VCaP (cell line): ENCODE data around the gene INSYN1.

Experiments used
- H3K27ac ChIP-seq: fragments of 450-650 bp; 2 replicates; pipeline ENCODE4 v1.5.1; 2017
- TF ChIP-seq, protein P1 (sequence below): fragments of 450-650 bp; conservative IDR thresholded peaks from 2 replicates; pipeline ENCODE4 v1.5.1; 2017; ENCODE audit warnings: mild to moderate bottlenecking, moderate library complexity

Gene INSYN1

DNA sequence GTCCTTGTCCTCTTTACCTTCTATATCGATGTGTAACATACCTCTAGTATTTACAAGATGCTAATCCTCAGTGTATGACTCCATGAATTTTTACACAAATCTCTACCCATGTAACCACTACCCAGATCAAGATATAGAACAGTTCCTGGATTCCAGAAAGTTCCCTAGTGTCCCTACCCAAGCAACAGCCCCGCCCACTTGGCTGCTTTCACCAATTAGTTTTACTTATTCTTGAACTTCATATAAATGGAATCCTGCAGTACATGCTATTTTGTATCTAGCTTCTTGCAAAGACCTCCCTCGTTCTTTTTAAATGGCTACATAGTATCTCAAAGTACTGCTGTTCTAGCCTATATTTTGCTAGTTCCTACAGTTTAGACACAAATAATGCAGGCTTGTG lies 35.9 kb downstream of the INSYN1 start:
- TF ChIP-seq, protein P1, sequence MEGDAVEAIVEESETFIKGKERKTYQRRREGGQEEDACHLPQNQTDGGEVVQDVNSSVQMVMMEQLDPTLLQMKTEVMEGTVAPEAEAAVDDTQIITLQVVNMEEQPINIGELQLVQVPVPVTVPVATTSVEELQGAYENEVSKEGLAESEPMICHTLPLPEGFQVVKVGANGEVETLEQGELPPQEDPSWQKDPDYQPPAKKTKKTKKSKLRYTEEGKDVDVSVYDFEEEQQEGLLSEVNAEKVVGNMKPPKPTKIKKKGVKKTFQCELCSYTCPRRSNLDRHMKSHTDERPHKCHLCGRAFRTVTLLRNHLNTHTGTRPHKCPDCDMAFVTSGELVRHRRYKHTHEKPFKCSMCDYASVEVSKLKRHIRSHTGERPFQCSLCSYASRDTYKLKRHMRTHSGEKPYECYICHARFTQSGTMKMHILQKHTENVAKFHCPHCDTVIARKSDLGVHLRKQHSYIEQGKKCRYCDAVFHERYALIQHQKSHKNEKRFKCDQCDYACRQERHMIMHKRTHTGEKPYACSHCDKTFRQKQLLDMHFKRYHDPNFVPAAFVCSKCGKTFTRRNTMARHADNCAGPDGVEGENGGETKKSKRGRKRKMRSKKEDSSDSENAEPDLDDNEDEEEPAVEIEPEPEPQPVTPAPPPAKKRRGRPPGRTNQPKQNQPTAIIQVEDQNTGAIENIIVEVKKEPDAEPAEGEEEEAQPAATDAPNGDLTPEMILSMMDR = no peak

DNA sequence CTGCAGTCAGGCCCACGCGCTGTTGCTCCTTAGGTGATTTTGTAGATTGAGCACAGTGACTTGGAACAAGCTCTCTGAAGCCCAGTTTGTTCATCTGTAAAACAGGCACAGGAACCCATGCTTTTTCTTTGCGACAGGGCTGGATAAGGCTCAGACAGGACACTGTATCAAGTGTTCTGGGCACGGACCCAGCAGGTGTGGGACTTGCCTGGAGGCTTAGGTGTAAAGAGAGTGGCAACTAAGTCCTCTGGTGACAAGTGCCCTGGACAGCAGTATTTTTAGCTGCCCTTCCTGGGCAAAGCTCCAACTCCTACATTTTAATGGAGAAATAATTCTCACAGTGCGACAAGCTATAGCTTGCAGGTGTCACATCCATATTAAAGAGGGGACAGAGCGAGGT lies 36.7 kb downstream of the INSYN1 start:
- peak overlapping the region; percentile 39 for H3K27ac ChIP-seq
- TF ChIP-seq, protein P1 = no peak

More for the DNA sequence above, 35.9 kb downstream of the INSYN1 start:
- H3K27ac ChIP-seq = peak overlapping the region; percentile 39; the same call in 1 of the 2 replicates

DNA sequence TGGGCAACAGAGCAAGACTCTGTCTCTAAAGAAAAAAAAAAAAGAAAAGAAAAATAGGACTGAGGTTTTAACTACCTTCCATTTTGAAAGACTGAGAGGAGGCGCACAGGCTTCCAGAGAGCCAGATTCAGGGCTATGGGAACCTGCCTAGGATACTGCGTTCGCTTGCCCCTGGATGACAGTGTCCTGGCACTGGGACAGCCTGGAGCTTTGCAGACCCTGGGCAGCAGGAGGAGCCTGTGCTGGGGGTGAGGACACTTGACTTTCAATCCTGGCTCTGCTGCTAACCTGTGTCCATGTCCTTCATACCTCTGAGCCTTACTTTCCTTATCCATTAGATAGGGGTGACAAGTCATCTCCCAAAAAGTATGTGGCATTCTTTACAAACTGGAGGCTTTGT lies 37.7 kb downstream of the INSYN1 start:
- TF ChIP-seq, protein P1 = no peak
- peak overlapping the region; percentile 39 for H3K27ac ChIP-seq

DNA sequence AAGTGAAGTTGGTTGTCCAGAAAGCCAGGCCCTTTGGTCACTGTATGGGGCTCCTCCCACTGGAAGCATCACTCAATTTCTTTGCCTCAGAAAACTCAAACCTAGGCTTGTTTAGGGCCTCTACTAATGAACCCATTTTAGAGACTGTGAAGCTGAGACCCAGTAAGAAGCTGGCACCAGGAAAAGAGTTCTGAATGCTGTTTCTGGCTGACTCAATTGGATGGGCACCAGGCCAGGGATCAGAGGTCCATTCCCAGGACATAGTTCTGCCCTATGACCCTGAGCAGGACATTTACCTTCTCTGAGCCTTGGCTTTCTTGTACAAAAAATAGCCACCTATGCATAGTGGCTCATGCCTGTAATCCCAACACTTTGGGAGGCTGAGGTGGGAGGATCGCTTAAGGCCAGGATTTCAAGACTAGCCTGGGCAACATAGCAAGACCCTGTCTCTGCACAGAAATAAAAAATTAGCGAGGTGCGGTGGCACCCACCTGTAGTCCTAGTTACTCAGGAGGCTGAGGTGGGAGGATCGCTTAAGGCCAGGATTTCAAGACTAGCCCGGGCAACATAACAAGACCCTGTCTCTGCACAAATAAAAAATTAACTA lies 38.4 kb downstream of the INSYN1 start:
- TF ChIP-seq, protein P1 = no peak
- no peak overlapping the region for H3K27ac ChIP-seq

DNA sequence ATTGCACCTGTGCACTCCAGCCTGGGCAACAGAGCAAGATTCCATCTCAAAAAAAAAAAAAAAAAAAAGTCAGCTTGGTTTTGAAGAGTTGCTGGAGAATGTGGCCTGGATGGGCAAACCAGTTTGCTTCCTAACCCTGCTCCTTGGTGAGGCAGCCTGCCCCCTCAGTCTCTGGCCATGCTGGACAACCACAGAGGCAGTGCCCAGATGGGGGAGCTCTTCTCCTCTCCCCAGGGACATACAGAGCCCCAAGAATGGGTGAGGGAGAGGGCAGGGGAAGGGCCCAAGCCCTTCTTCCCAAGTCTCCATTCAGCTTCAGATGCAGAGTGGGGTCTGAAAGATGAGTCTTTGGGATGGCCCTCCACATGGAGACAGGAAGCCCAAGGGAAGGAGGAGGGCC lies 41.0 kb downstream of the INSYN1 start:
- H3K27ac ChIP-seq = no peak overlapping the region
- TF ChIP-seq, protein P1 = no peak

DNA sequence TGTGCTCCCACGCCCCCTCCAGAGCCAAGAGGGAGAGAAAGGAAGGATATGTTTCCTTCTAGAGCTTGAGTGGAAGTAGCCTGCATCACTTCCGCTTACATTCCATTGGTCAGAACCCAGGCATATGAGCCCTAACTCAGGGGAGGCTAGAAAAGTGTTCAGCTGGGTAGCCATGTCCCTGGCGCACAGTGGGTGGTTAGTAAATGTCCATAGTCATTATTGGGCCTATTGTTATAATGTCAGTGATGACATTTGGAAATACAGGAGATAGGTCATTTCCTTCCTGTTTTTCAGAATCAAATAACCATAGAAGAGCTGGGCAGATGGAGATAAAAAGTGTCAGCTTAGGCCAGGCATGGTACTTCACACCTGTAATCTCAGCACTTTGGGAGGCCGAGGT lies 41.6 kb downstream of the INSYN1 start:
- TF ChIP-seq, protein P1 = no peak
- H3K27ac ChIP-seq = no peak overlapping the region

DNA sequence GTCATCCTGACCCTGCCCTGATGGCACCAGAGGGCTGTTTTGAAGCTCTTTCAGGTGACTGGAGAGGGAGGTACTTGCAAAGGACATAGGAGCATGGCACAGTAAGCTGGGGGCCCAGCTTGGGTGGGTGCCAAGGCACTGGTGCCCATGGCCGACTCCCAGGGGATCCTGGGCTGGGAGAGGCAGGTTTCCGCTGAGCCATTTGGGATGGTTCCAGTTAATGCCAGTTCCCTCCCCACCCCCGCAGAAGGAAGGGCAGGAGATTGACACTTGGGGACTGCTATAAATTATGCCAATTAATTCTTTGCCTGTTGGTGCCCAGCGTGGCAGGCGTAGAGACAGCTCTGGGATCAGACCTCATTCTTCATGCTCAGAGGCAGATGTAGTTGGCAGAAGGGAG lies 42.8 kb downstream of the INSYN1 start:
- 0 out of 2 replicates have a peak overlapping the region, but pooled peaks have one; percentile 5 for H3K27ac ChIP-seq
- TF ChIP-seq, protein P1 = no peak
